Vagina (tissue), 2 donors: ENCODE measurements around the gene AMBRA1. TPM values are rescaled to one million over a fixed set of nuclear protein-coding genes. Genes with fewer than 3 reads are reported as not detected.

ENCODE experiments used
- DNase-seq, 2 donors: peaks; one replicate each; pipeline ENCODE4 v3.0.0-alpha.2; 2017; ENCODE audit errors: extremely low spot score in 2 of 2
- H3K27ac ChIP-seq: fragments of 200-600 bp; sonication (generic); one replicate; pipeline ENCODE4 v1.5.1; 2019
- H3K27me3 ChIP-seq: fragments of 200-600 bp; sonication (generic); one replicate; pipeline ENCODE4 v1.5.1; 2019
- H3K36me3 ChIP-seq, 2 donors: fragments of 200-600 bp; sonication (generic); one replicate each; pipeline ENCODE4 v1.5.1; 2017 to 2019
- H3K4me1 ChIP-seq: fragments of 200-600 bp; sonication (generic); one replicate; pipeline ENCODE4 v1.5.1; 2019
- H3K4me3 ChIP-seq, 2 donors: fragments of 200-600 bp; sonication (generic); 1 replicate in 1 of 2; 2 replicates in 1 of 2; pipeline ENCODE4 v1.5.1; 2016 to 2019
- H3K9me3 ChIP-seq: fragments of 200-600 bp; sonication (generic); one replicate; pipeline ENCODE4 v1.5.1; 2019
- POLR2A ChIP-seq, 2 donors: fragments of 450-650 bp; IDR thresholded peaks; one replicate each; pipeline ENCODE4 v1.6.1; 2017; ENCODE audit warnings: antibody characterized with exemption in 2 of 2, mild to moderate bottlenecking in 2 of 2, moderate library complexity in 2 of 2
- POLR2AphosphoS5 ChIP-seq, 2 donors: sonication (generic); formaldehyde crosslinking; IDR thresholded peaks; one replicate each; pipeline ENCODE4 v1.9.0; 2017; ENCODE audit warnings: antibody characterized with exemption in 2 of 2, mild to moderate bottlenecking in 2 of 2, low read depth in 1 of 2; ENCODE audit not compliant: insufficient read depth in 1 of 2
- intact Hi-C: fragments of 100-400 bp; cut with DNase I; formaldehyde crosslinking; loops from one replicate; pipeline ENCODE4 v1.15.1; 2023
- total RNA-seq: library from RNA; depleted of rRNA; stranded (reverse); fragments of >200 nt; gene quantifications from one replicate; pipeline ENCODE4 v1.2.3, GENCODE V29; 2016
- TF ChIP-seq, protein P1 (sequence below), 3 experiments: fragments of 450-650 bp in 2 of 3; fragments of 200-600 bp in 1 of 3; sonication (generic) in 1 of 3; IDR thresholded peaks; one replicate each; pipeline ENCODE4 v1.5.1; 2017 to 2019; ENCODE audit warnings: antibody characterized with exemption in 3 of 3, mild to moderate bottlenecking in 2 of 3, moderate library complexity in 2 of 3

AMBRA1 gene
- total RNA-seq, 1 donor from 2014 or later: 40.0 TPM

DNA sequence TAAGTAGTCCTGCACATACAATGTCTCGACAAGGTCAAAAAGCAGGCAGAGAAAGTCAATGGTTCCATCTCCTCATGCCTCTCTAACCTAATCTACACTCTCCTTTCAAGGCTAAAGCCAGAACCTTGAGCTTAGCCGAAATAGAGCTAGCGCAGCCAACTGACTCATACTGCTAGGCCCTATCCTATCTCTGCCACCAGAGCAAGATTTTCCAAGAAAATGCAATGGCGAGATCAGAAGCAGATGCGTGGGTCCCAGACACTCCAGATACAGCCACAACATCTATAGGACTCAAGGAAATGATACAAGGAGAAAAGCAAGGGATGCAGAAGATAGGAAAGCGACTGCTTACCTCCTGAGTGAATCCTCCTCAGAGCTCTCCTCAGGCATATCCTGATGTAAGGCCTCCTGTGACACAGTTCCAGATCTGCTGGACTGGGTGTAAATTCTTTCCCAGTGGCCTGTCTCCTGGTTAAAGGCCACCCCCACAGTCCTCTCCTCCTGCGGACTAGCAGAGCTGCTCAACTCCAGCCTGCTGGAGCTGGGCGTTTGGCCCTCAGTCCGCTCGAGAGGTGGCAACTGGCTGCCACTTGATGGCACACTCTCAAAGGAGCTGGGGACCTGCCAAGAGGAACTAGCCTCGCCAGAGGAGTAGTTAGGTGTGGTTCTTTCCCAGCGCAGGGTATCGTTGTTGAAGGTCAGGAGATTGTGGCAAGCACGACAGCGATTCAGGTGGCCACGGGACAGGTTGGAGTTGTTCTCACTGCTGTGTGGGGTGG, 52.0 kb downstream of the AMBRA1 start:
- Histone ChIP-seq H3K27me3 (no peaks in the 10 kb centered on the region), H3K9me3 (no peaks in the 10 kb centered on the region), H3K36me3 (peaks cover 9 to 62% of the 10 kb centered on the region in 2 donors), H3K4me3 (no peak overlapping the region), H3K27ac (no peak overlapping the region), H3K4me1 (peaks cover 9% of the 10 kb centered on the region)
- intact Hi-C loops: loop anchor here (5.0 kb wide), 1 partner anchor 149 kb away; the partner anchor contains the start of gene CHRM4
- DNase-seq: no peak
- TF ChIP-seq, protein P1, sequence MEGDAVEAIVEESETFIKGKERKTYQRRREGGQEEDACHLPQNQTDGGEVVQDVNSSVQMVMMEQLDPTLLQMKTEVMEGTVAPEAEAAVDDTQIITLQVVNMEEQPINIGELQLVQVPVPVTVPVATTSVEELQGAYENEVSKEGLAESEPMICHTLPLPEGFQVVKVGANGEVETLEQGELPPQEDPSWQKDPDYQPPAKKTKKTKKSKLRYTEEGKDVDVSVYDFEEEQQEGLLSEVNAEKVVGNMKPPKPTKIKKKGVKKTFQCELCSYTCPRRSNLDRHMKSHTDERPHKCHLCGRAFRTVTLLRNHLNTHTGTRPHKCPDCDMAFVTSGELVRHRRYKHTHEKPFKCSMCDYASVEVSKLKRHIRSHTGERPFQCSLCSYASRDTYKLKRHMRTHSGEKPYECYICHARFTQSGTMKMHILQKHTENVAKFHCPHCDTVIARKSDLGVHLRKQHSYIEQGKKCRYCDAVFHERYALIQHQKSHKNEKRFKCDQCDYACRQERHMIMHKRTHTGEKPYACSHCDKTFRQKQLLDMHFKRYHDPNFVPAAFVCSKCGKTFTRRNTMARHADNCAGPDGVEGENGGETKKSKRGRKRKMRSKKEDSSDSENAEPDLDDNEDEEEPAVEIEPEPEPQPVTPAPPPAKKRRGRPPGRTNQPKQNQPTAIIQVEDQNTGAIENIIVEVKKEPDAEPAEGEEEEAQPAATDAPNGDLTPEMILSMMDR (IDR thresholded peaks at IDR 0.05): no peak
- TF ChIP-seq POLR2A (IDR thresholded peaks at IDR 0.05): no peak

DNA sequence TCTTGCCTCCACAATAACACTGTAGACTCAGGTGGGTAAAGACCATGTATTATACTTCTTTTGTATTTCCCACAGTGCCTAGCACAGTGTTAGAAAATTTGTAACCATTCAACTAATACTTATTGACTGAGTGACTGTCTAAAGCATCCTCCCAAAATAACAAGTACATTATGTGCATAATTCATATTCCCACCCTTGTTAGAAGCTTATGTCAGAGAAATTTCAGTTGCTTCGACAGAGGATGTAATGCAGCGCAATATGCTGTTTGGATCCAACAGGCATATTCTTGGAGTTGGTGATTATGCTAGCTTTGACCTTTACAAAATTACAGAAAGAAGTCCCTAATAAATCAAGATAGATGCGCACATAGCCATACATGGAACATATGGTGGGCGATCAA, 53.0 kb downstream of the AMBRA1 start:
- H3K9me3 ChIP-seq: no peaks in the 10 kb centered on the region
- intact Hi-C loops: loop anchor here (5.0 kb wide), 1 partner anchor 149 kb away; the partner anchor contains the start of gene CHRM4
- peaks cover 9 to 52% of the 10 kb centered on the region in 2 donors for H3K36me3 ChIP-seq
- TF ChIP-seq POLR2A (IDR thresholded peaks at IDR 0.05) (no peak), POLR2AphosphoS5 (IDR thresholded peaks at IDR 0.05; ENCODE audit: insufficient read depth in 1 of 2, low read depth in 1 of 2) (no peak)
- TF ChIP-seq, protein P1 (IDR thresholded peaks at IDR 0.05): no peak
- no peak overlapping the region for H3K4me3 ChIP-seq
- H3K4me1 ChIP-seq: peaks cover 19% of the 10 kb centered on the region
- no peaks in the 10 kb centered on the region for H3K27me3 ChIP-seq
- no peak overlapping the region for H3K27ac ChIP-seq
- DNase-seq: no peak

DNA sequence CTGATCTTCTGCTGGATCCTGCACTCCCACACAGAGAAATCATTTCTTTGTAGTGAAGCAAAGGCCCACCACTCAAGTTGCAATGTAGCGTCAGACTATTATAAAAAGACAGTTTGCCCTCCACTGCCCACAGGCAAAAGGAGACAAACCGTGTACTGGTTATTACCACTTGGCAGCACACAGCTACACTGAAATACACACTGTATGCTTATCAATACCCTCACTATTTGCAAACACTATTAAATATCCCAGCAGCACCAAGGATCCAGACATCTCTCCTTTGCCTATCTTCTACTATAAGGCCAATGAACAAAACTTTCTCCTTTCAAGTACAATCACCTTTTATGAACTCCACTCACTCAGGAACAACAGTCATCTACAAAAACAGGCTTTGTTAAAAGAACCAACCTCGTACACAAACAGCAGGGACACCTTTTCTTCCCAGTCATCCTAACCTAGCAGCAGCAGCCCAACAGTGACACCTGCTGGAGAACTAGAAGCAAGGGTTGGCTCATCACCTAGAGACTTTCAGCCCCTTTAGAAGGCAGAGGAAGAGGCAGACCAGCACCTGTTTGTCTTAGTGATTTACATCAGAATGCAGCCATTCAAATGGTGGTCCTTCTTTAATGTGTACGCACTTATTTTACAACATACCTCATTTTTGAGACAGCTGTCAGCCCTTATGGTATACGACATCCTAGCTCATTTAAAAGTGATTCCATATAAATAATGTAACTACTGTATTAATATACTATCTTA, 56.1 kb downstream of the AMBRA1 start:
- Histone ChIP-seq H3K36me3 (peaks cover 9 to 21% of the 10 kb centered on the region in 2 donors), H3K4me1 (peaks cover 21% of the 10 kb centered on the region), H3K27me3 (no peaks in the 10 kb centered on the region), H3K4me3 (no peak overlapping the region), H3K27ac (no peak overlapping the region), H3K9me3 (no peaks in the 10 kb centered on the region)
- TF ChIP-seq, protein P1 (IDR thresholded peaks at IDR 0.05): peak; percentile 42 to 74 (median 64)
- TF ChIP-seq POLR2AphosphoS5 (IDR thresholded peaks at IDR 0.05; ENCODE audit: insufficient read depth in 1 of 2, low read depth in 1 of 2) (no peak), POLR2A (IDR thresholded peaks at IDR 0.05) (no peak)
- intact Hi-C loops: no loop called here
- no peak for DNase-seq

DNA sequence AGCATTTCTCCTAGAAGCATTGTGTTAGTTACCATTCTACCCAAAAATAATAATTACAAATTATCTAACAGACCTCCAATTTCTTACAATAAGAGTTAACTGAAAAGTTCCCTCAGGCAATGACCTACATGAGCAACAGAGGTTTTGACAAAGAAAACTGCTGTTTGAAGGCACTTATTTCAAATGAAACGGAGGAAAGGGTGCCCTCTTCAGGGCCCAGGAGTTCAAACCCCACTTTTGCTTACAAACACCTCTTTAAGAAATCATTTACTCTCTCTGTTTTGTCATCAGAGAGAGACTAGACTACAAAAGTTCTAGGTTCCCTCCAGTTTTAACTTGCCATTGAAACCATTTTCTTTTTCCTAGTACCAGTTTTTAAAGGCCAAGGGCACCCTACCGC, 56.7 kb downstream of the AMBRA1 start:
- no peak for DNase-seq
- intact Hi-C loops: no loop called here
- no peak for TF ChIP-seq POLR2AphosphoS5 (IDR thresholded peaks at IDR 0.05; ENCODE audit: insufficient read depth in 1 of 2, low read depth in 1 of 2)
- TF ChIP-seq, protein P1 (IDR thresholded peaks at IDR 0.05): no peak
- TF ChIP-seq POLR2A (IDR thresholded peaks at IDR 0.05): no peak
- Histone ChIP-seq H3K27me3 (no peaks in the 10 kb centered on the region), H3K27ac (no peak overlapping the region), H3K36me3 (peaks cover 8 to 15% of the 10 kb centered on the region in 2 donors), H3K9me3 (no peaks in the 10 kb centered on the region), H3K4me1 (peaks cover 21% of the 10 kb centered on the region), H3K4me3 (no peak overlapping the region)
